ENCODE data around the gene RAB32.

Gene RAB32

GRCh38 chr6:146582857-146583256 is 39.2 kb downstream of the RAB32 start:
- DNase-seq (ENCODE audit: low read depth in 4 of 4, low spot score in 1 of 4): no peak

GRCh38 chr6:146583966-146584365 is 40.3 kb downstream of the RAB32 start:
- no peak for DNase-seq (ENCODE audit: low read depth in 4 of 4, low spot score in 1 of 4)

- no peak for DNase-seq (ENCODE audit: low read depth in 4 of 4, low spot score in 1 of 4)
These were observed 43.8 kb downstream of the RAB32 start for GRCh38 chr6:146587459-146587858.

- DNase-seq (ENCODE audit: low read depth in 4 of 4, low spot score in 1 of 4): no peak
These were observed 46.9 kb downstream of the RAB32 start for GRCh38 chr6:146590492-146590891.

- DNase-seq (ENCODE audit: low read depth in 4 of 4, low spot score in 1 of 4): no peak
These were observed 48.8 kb downstream of the RAB32 start for GRCh38 chr6:146592451-146592850.

- no peak for DNase-seq (ENCODE audit: low read depth in 4 of 4, low spot score in 1 of 4)
These were observed 50.4 kb downstream of the RAB32 start for GRCh38 chr6:146593986-146594385.

GRCh38 chr6:146594495-146594894 is 50.9 kb downstream of the RAB32 start:
- no peak for DNase-seq (ENCODE audit: low read depth in 4 of 4, low spot score in 1 of 4)

- DNase-seq (ENCODE audit: low read depth in 4 of 4, low spot score in 1 of 4): no peak
These were observed 52.5 kb downstream of the RAB32 start for GRCh38 chr6:146595972-146596731.

GRCh38 chr6:146598772-146599405 is 55.3 kb downstream of the RAB32 start, which contains the start of gene ADGB:
Gene ADGB, plus strand, starts transcription at chr6:146598972. Its CDS starts 69 bp downstream, at chr6:146599041.
- DNase-seq (ENCODE audit: low read depth in 4 of 4, low spot score in 1 of 4): no peak

GRCh38 chr6:146601352-146601751 is 57.7 kb downstream of the RAB32 start:
- DNase-seq (ENCODE audit: low read depth in 4 of 4, low spot score in 1 of 4): no peak

GRCh38 chr6:146602526-146602925 is 58.9 kb downstream of the RAB32 start:
- DNase-seq (ENCODE audit: low read depth in 4 of 4, low spot score in 1 of 4): no peak

Data from stimulated activated CD4-positive, alpha-beta T cell treated with anti-CD3 and anti-CD28 coated beads, Interleukin-1b, Interleukin-23, amount 100 ng/mL, for 24 hours (primary cell).